Retinal pigment epithelial cell (primary cell): ENCODE results near the gene MISFA.

Experiments used
- DNase-seq: peaks from one replicate; pipeline ENCODE4 v3.0.0-alpha.2; 2010; ENCODE audit warnings: low read depth
- H3K4me3 ChIP-seq: 2 replicates; pipeline ENCODE4 v1.5.1; 2011; ENCODE audit warnings: mild to moderate bottlenecking, low read length, control low read depth, moderate library complexity
- TF ChIP-seq, protein P1 (sequence below): conservative IDR thresholded peaks from 2 replicates; pipeline ENCODE4 v1.5.1; 2011; ENCODE audit warnings: low read depth, low read length, control low read depth, inconsistent platforms

Gene MISFA

GRCh38 chr11:18618342-18619025, 18.9 kb downstream of the MISFA start:
- TF ChIP-seq, protein P1, sequence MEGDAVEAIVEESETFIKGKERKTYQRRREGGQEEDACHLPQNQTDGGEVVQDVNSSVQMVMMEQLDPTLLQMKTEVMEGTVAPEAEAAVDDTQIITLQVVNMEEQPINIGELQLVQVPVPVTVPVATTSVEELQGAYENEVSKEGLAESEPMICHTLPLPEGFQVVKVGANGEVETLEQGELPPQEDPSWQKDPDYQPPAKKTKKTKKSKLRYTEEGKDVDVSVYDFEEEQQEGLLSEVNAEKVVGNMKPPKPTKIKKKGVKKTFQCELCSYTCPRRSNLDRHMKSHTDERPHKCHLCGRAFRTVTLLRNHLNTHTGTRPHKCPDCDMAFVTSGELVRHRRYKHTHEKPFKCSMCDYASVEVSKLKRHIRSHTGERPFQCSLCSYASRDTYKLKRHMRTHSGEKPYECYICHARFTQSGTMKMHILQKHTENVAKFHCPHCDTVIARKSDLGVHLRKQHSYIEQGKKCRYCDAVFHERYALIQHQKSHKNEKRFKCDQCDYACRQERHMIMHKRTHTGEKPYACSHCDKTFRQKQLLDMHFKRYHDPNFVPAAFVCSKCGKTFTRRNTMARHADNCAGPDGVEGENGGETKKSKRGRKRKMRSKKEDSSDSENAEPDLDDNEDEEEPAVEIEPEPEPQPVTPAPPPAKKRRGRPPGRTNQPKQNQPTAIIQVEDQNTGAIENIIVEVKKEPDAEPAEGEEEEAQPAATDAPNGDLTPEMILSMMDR, result no peak
- DNase-seq, result no peak
- no peak overlapping the region for H3K4me3 ChIP-seq

- no peak for DNase-seq
- no peak overlapping the region for H3K4me3 ChIP-seq
- TF ChIP-seq, protein P1, result no peak
Measured at GRCh38 chr11:18623707-18624106, 24.1 kb downstream of the MISFA start.

DNA sequence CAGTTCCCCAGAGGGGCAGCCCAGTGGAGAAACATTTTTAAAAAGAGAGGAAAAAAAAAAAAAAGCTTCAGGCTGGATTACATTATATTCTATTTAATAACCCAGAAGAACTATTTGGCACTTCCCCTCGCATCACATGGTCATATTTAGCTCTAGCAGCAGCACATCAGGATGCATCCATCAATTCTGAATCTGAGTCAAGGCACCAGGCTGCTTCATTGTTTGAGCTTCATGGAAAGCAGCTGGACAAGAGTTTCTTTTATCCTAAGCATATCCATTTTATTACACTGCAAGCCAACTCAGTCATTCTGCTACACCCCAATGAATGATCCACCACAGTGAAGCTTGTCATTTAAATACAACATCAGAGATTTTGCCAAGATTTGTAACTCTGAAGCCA, 24.6 kb downstream of the MISFA start:
- DNase-seq, result no peak
- TF ChIP-seq, protein P1, result no peak

GRCh38 chr11:18632841-18633240, 33.3 kb downstream of the MISFA start:
- peak overlapping the region; percentile 99 for H3K4me3 ChIP-seq
- TF ChIP-seq, protein P1, result no peak
- DNase-seq, result no peak

More for the DNA sequence above, 24.6 kb downstream of the MISFA start:
- no peak overlapping the region for H3K4me3 ChIP-seq

GRCh38 chr11:18633256-18634139, 33.9 kb downstream of the MISFA start:
- peak; percentile 2 for DNase-seq
- TF ChIP-seq, protein P1, result no peak
- peak overlapping the region; percentile 99 for H3K4me3 ChIP-seq

DNA sequence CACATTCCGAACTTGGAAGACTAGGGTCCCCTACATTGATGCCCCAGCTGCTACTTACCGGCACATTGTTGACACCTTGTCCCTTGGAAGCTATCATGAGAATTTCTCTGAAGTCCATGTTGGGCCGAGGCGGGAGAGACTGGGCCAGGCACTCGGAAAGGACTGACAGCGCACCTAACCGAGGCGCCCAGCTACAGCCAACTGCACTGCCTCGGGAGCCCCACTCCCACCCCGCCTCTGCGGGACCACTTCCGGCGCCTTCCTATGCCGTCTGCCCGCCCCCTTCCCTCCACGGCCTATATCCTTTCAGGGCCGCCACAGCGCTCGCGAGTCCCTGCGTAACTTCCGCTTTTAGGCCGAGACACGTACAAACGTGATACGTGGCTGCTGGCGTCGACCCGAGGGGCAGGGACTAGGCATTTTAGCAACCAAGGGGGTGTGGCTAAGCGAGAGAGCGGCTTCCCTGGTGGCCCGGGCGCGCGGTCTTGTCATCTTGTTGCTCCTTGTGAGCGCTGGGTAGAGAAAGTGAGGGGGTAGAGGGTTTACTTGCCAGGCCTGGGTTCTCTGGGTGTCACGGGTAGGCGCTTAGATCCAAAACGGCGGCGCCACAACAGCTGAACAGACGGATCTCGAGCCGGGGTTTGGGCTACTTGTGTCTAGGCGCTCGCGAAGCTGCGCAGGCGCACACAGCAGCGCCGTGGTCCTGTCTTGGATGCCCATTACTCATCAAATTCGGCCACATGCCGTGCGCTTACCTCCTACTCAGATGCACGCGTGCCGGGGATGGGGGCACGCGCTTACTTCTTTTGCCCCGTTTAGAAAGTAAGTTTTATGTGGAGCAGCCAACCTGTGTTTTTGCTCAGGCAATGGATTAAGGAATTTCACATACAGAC, 34.8 kb downstream of the MISFA start, which contains the start of gene SPTY2D1:
TSS of gene SPTY2D1 (minus strand) at position 203 of the 893 bp plus-strand sequence. CDS start at position 118, 85 bp downstream.
- H3K4me3 ChIP-seq, result peak within 1 kb of the TSS; percentile 99
- TF ChIP-seq, protein P1, result no peak
- DNase-seq, result peak; percentile 96
